Keratinocyte (primary cell): Measurements from ENCODE around the gene STK40. TPM values are rescaled to one million over a fixed set of nuclear protein-coding genes. Genes with fewer than 3 reads are reported as not detected.

ENCODE experiments used
- DNase-seq: peaks from one replicate; pipeline ENCODE4 v3.0.0-alpha.2; 2011; ENCODE audit warnings: low read depth, missing footprints, low spot score
- FAIRE-seq: peaks from 2 replicates; lab custom pipeline; 2011; peaks lifted over from hg19 to GRCh38; lab: Jason Lieb, UNC
- H2AFZ ChIP-seq: 2 replicates; pipeline ENCODE4 v1.6.0; 2012; ENCODE audit warnings: low read length, control low read depth, inconsistent platforms; ENCODE audit not compliant: control insufficient read depth
- H3K27ac ChIP-seq: 2 replicates; pipeline ENCODE4 v1.5.1; 2011; ENCODE audit warnings: low read length; ENCODE audit not compliant: control insufficient read depth, insufficient read depth
- H3K27me3 ChIP-seq: 3 replicates; pipeline ENCODE4 v1.6.0; 2011; ENCODE audit warnings: low read length; ENCODE audit not compliant: control insufficient read depth, insufficient read depth; ENCODE audit errors: extremely low read depth
- H3K36me3 ChIP-seq, 2 experiments: 2 replicates in 1 of 2; 3 replicates in 1 of 2; pipeline ENCODE4 v1.5.1; 2011; ENCODE audit warnings: low read length in 2 of 2, mild to moderate bottlenecking in 1 of 2; ENCODE audit not compliant: control insufficient read depth in 2 of 2, insufficient read depth in 2 of 2; ENCODE audit errors: extremely low read depth in 1 of 2
- H3K4me1 ChIP-seq: 3 replicates; pipeline ENCODE4 v1.5.1; 2011; ENCODE audit warnings: low read length; ENCODE audit not compliant: control insufficient read depth, insufficient read depth; ENCODE audit errors: extremely low read depth
- H3K4me2 ChIP-seq: 3 replicates; pipeline ENCODE4 v1.6.0; 2011; ENCODE audit warnings: low read depth, low read length; ENCODE audit not compliant: control insufficient read depth, insufficient read depth; ENCODE audit errors: extremely low read depth
- H3K4me3 ChIP-seq, 3 experiments: fragments of 200-600 bp in 1 of 3; sonication (generic) in 1 of 3; 2 replicates in 2 of 3; 3 replicates in 1 of 3; pipeline ENCODE4 v1.5.1; 2011 to 2016; ENCODE audit warnings: low read length in 3 of 3, mild to moderate bottlenecking in 3 of 3, control low read depth in 2 of 3, inconsistent platforms in 1 of 3, low read depth in 1 of 3, mixed read lengths in 1 of 3, mixed run types in 1 of 3, moderate library complexity in 1 of 3; ENCODE audit not compliant: control insufficient read depth in 2 of 3, insufficient read depth in 2 of 3; ENCODE audit errors: extremely low read depth in 1 of 3
- H3K79me2 ChIP-seq: 2 replicates; pipeline ENCODE4 v1.6.0; 2012; ENCODE audit warnings: low read length; ENCODE audit not compliant: control insufficient read depth, insufficient read depth
- H3K9ac ChIP-seq: 3 replicates; pipeline ENCODE4 v1.6.0; 2011; ENCODE audit warnings: low read length; ENCODE audit not compliant: control insufficient read depth, insufficient read depth; ENCODE audit errors: extremely low read depth
- H3K9me1 ChIP-seq: 3 replicates; pipeline ENCODE4 v1.6.0; 2011; ENCODE audit warnings: low read length; ENCODE audit not compliant: control insufficient read depth, insufficient read depth; ENCODE audit errors: extremely low read depth
- H3K9me3 ChIP-seq: 2 replicates; pipeline ENCODE4 v1.5.1; 2012; ENCODE audit warnings: low read depth, low read length; ENCODE audit not compliant: control insufficient read depth
- H4K20me1 ChIP-seq: 3 replicates; pipeline ENCODE4 v1.6.0; 2011; ENCODE audit warnings: low read length; ENCODE audit not compliant: control insufficient read depth, insufficient read depth; ENCODE audit errors: extremely low read depth
- EZH2 ChIP-seq: IDR thresholded peaks from one replicate; pipeline ENCODE4 v1.6.1; 2012; ENCODE audit warnings: inconsistent platforms, mild to moderate bottlenecking, low read length, moderate library complexity
- dilution Hi-C: fragments of 300-500 bp; cut with MboI; formaldehyde crosslinking; loops from one replicate; pipeline ENCODE4 v1.7.0; 2020; ENCODE audit warnings: low sequenced_read_pairs; ENCODE audit not compliant: extremely low pct_ligation_motif_present
- polyA plus RNA-seq, 5 experiments: library from polyadenylated mRNA; depleted of rRNA in 3 of 5; stranded (reverse) in 3 of 5; stranded (forward) in 1 of 5; unstranded in 1 of 5; fragments of >200 nt; gene quantifications; 1 replicate in 1 of 5; 2 replicates in 3 of 5; 3 replicates in 1 of 5; pipeline versions ENCODE4 v1.2.1 to v1.2.3, GENCODE V29; 2011 to 2012; ENCODE audit warnings: missing spikeins in 2 of 5, low read depth in 1 of 5, low replicate concordance in 1 of 5
- TF ChIP-seq, protein P1 (sequence below), 3 experiments: IDR thresholded peaks in 1 of 3; conservative IDR thresholded peaks in 1 of 3; optimal IDR thresholded peaks in 1 of 3; 2 replicates in 2 of 3; 3 replicates in 1 of 3; pipeline versions ENCODE3 to v1.5.1; 2011; ENCODE audit warnings: low read length in 3 of 3, mild to moderate bottlenecking in 3 of 3, moderate library complexity in 2 of 3, control low read depth in 1 of 3, inconsistent platforms in 1 of 3; ENCODE audit not compliant: insufficient read depth in 2 of 3; ENCODE audit errors: extremely low read depth in 1 of 3

STK40 gene
- polyA plus RNA-seq, 1 donor (not counting 4 experiments of a cell fraction or from before 2014, with no cell fraction given) = 10.4 TPM

GRCh38 chr1:36339615-36340014 is 46.1 kb downstream of the STK40 start:
- Histone ChIP-seq H4K20me1 (no peaks in the 10 kb centered on the region), H3K4me1 (peaks cover 9% of the 10 kb centered on the region), H3K4me2 (no peak overlapping the region), H3K27me3 (no peaks in the 10 kb centered on the region), H3K9me3 (no peaks in the 10 kb centered on the region), H3K36me3 (peaks cover 6 to 18% of the 10 kb centered on the region in 2 experiments), H3K9me1 (no peaks in the 10 kb centered on the region), H2AFZ (no peak overlapping the region), H3K27ac (no peak overlapping the region), H3K4me3 (no peak overlapping the region), H3K79me2 (no peaks in the 10 kb centered on the region), H3K9ac (no peak overlapping the region)
- dilution Hi-C loops = no loop called here
- TF ChIP-seq, protein P1, sequence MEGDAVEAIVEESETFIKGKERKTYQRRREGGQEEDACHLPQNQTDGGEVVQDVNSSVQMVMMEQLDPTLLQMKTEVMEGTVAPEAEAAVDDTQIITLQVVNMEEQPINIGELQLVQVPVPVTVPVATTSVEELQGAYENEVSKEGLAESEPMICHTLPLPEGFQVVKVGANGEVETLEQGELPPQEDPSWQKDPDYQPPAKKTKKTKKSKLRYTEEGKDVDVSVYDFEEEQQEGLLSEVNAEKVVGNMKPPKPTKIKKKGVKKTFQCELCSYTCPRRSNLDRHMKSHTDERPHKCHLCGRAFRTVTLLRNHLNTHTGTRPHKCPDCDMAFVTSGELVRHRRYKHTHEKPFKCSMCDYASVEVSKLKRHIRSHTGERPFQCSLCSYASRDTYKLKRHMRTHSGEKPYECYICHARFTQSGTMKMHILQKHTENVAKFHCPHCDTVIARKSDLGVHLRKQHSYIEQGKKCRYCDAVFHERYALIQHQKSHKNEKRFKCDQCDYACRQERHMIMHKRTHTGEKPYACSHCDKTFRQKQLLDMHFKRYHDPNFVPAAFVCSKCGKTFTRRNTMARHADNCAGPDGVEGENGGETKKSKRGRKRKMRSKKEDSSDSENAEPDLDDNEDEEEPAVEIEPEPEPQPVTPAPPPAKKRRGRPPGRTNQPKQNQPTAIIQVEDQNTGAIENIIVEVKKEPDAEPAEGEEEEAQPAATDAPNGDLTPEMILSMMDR (optimal IDR thresholded peaks at IDR 0.05 in 1 of 3, IDR thresholded peaks at IDR 0.05 in 1 of 3, conservative IDR thresholded peaks at IDR 0.05 in 1 of 3; ENCODE audit: extremely low read depth in 1 of 3, insufficient read depth in 2 of 3, low read length in 3 of 3) = no peak
- no peak for TF ChIP-seq EZH2
- FAIRE-seq (no peak), DNase-seq (no peak)

- H3K9me1 ChIP-seq = no peaks in the 10 kb centered on the region
- H3K4me3 ChIP-seq = no peak overlapping the region
- TF ChIP-seq, protein P1 (optimal IDR thresholded peaks at IDR 0.05 in 1 of 3, IDR thresholded peaks at IDR 0.05 in 1 of 3, conservative IDR thresholded peaks at IDR 0.05 in 1 of 3; ENCODE audit: extremely low read depth in 1 of 3, insufficient read depth in 2 of 3, low read length in 3 of 3) = no peak
- no peak for TF ChIP-seq EZH2
- no peak overlapping the region for H3K9ac ChIP-seq
- no peaks in the 10 kb centered on the region for H3K27me3 ChIP-seq
- H3K36me3 ChIP-seq = peaks cover 3 to 16% of the 10 kb centered on the region in 2 experiments
- no peak overlapping the region for H3K4me2 ChIP-seq
- dilution Hi-C loops = no loop called here
- no peak for DNase-seq
- H3K27ac ChIP-seq = no peak overlapping the region
- no peaks in the 10 kb centered on the region for H4K20me1 ChIP-seq
- no peaks in the 10 kb centered on the region for H3K79me2 ChIP-seq
- no peak overlapping the region for H2AFZ ChIP-seq
- H3K9me3 ChIP-seq = no peaks in the 10 kb centered on the region
- H3K4me1 ChIP-seq = peaks cover 9% of the 10 kb centered on the region
- FAIRE-seq = no peak
Observed at GRCh38 chr1:36339215-36339614, 46.5 kb downstream of the STK40 start.
